HT-29 (cell line): ENCODE data around the gene RBM47. TPM values are rescaled to one million over a fixed set of nuclear protein-coding genes. Genes with fewer than 3 reads are reported as not detected.
"Not testable (repeated sequence)": the region's sequence is repeated elsewhere in the genome, so short reads cannot be mapped to it uniquely, and the experiment has no call there.

ENCODE experiments used
- DNase-seq: peaks from one replicate; pipeline ENCODE4 v3.0.0-alpha.2; 2015; ENCODE audit warnings: low spot score
- total RNA-seq: library from RNA; depleted of rRNA; stranded (reverse); fragments of >200 nt; shearing (Covaris generic); gene quantifications from 2 replicates; pipeline ENCODE4 v1.2.3, GENCODE V29; 2014; rRNA removed

Gene RBM47
- 263 and 276 TPM in 2 replicates for total RNA-seq

- DNase-seq = peak; percentile 93
These were observed at the start of gene RBM47 for GRCh38 chr4:40629401-40630334. TSS of gene RBM47 (minus strand) at chr4:40629864. CDS start at chr4:40438893, 190,971 bp downstream.

- no peak for DNase-seq
These were observed 48.8 kb upstream of the RBM47 start for GRCh38 chr4:40678421-40678820.

DNA sequence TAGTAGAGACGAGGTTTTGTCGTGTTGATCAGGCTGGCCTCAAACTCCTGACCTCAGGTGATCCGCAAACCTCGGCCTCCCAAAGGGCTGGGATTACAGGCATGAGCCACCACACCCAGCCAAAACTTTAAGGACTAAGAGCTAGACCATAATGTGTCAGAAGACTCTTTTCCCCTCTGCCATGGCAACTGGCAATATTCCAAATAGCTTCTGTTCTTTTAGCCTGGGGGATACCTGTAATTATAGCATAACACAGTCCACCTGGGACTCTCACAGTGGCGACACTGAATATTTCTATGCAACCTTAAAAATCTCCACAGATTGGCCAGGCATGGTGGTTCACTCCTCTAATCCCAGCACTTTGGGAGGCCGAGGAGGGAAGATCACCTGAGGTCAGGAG is 45.5 kb upstream of the RBM47 start:
- DNase-seq = no peak

DNA sequence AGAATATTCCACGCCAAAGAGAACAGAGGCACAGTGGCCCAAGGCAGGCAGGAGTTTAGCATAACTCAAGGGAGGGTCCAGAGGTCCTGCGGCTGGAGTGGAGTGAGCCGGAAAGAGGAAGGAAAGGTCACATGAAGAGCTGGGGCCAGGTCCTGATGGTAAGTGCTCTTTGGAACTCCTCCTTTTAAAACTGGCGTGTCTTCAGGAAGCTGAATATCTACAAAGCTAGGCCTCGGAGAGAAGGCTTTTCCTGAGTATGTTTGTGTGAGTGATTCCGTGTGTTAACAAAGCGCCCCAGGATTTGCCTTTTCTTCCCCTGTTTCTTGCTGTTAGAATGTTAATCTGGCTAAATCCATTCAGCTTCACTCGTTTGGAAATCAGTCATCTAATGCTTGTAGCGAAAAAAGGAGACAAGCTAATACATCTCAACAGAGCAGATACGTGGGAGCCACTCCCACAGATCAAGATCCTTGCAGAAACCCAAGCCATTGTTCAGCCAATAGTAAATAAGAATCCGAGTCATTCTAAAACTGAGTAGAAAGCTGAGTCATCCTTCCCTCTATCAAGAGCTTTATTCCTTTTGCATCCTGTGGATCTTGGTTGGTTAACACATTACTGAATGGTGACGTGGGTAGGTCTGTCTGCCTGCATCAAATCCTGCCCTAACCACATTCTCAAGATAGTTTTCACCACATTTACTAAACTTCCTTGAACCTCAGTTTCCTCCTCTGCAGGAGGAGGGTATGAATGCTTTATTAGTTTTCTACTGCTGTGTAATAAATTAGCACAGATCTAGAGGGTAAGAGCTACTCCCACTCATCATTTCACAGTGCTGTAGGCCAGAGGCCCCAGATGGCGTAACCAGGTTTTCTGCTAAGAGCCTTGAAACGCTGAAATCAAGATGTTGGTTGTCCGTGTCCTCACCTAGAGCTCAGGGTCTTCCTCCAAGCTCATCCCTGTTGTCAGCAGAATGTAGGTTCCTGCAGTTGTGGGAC is 43.2 kb upstream of the RBM47 start:
- DNase-seq = peak; percentile 69

DNA sequence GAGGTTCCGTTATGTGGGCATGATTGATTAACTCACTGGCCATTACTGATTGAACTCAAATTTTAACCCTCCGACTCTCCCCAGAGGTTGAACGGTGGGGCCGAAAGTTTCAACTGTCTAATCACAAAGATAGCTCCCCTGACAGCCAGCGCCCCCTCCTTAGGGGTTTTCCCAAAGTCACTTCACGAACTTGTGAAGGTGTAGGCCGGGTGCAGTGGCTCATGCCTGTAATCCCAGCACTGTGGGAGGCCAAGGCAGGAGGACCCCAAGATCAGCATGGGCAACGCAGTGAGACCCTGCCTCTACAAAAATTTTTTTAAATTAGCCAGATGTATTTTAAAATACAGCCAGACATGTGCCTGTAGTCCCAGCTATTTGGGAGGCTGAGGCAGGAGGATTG is 39.8 kb upstream of the RBM47 start:
- no peak for DNase-seq

GRCh38 chr4:40665842-40666241 is 36.2 kb upstream of the RBM47 start:
- DNase-seq = no peak

- DNase-seq = peak; percentile 39
These were observed 33.4 kb upstream of the RBM47 start for GRCh38 chr4:40662962-40663604.

- no peak for DNase-seq
These were observed 32.1 kb upstream of the RBM47 start for GRCh38 chr4:40661803-40662202.

DNA sequence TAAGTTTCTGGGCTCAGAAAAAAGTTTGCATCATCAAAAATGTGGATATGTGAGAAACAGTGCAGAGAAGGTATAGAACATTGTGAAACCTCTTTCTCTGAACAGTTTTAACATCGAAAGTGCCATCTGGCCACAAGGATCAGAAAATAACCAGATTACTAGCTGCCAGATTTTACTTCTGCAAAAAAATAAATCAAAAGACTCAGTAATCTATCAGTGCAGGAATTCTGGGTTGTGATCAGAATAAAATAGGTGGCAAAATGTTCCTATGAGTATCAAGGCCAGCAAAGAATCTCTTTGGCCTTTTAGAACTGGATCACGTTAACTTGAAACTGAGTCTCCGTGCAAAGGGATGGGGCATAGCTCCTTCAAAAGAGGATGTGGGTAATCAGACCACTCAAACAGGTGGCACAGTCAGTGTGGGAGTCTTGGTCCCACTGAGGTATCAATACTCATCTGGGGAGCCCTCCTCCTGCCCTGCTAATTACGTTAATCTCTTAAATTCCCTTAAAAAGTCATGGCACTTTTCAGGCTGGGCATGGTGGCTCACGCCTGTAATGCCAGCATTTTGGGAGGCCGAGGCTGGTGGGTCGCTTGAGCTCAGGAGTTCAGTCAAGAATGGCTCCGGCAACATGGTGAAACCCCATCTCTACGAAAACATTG is 26.7 kb upstream of the RBM47 start:
- DNase-seq = no peak

- DNase-seq = no peak
These were observed 21.6 kb upstream of the RBM47 start for GRCh38 chr4:40651280-40651679.

DNA sequence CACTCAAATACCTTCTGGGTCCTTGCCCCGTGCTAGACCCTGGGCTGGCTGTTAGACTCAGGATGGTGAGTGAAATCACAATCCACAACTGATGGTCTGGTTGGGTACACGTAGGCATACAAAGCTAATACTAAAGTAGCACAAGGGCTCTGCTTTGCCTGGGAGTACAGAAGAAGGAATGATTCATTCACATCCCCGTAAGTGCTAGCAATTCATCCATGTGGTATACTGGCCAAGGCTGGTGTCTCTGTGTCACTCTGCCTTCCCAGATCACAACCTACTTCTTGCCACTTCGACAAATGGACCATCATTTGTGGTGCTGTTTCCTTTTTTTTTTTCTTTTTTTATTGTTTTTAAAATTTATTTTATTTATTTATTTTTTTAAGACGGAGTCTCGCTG is 19.7 kb upstream of the RBM47 start:
- DNase-seq = no peak

DNA sequence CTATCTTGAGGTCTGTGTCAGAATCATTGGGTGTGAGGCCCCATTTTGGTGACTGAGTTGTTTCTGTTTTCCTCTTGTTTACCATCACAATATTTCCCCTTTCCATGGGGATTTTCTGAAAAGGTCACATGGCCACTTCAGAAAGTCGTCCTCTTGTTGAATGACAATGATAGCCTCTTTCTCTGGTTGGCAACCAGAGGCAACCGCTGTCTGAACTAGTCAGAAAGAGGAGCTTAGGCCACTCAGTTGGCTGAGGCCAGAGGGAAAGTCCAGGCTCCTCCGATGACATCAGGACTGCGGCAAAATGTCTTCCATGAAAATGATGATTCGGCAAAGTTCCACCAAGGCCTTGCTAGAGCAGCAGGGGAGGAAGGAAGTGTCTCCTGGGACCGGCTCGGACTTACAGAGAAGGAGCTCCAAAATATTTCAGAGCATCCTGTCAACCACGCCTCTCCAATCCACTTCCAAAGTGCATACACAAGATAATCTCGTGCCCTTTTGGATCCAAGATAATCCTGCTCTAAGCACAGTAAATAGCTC is 19.1 kb upstream of the RBM47 start:
- no peak for DNase-seq

DNA sequence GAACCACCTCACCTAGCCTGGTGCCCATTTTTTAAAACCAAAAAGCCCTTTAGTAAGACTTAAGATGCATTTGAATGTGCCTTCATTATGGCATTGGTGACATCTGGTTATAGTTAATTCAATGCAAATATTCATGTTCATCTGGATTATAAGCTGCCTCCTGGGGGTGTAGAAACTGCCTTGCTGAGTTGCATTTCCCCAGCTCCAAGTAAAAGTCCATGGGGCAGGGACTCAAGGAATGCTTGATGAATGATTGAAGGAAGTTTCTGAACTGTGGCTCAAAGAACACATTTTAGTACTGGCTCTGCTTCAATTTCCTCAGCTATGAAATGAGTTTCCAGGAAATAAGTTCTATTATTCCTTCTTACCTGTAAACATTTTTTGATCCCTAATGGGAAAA is 18.5 kb upstream of the RBM47 start:
- DNase-seq = no peak

- no peak for DNase-seq
These were observed 15.9 kb upstream of the RBM47 start for GRCh38 chr4:40645586-40645985.

DNA sequence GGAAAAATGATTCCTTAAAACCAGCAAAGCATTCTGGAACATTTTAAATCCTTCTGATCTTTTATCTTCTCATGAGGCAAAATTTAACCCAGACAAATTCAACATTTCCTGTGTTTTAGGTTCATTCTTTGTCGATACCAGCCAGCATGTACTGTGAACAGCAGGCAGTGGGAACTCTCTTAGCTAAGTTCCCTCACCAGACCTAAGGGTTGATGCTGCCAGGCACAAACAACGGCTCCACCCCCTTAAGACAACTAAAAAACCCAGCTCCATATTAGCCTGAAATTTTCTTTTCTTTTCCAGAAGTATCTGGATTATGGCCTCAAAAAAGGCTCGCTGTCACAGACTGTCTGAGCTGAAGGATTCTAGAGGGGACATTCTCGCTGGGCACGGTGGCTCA is 2.4 kb upstream of the RBM47 start:
- no peak for DNase-seq

- DNase-seq = peak; percentile 81
These were observed 814 bp upstream of the RBM47 start for GRCh38 chr4:40630335-40631021.

- DNase-seq = peak; percentile 59
These were observed 776 bp downstream of the RBM47 start for GRCh38 chr4:40628888-40629287.

- not testable (repeated sequence) for DNase-seq
These were observed 1.3 kb downstream of the RBM47 start for GRCh38 chr4:40628407-40628806.

DNA sequence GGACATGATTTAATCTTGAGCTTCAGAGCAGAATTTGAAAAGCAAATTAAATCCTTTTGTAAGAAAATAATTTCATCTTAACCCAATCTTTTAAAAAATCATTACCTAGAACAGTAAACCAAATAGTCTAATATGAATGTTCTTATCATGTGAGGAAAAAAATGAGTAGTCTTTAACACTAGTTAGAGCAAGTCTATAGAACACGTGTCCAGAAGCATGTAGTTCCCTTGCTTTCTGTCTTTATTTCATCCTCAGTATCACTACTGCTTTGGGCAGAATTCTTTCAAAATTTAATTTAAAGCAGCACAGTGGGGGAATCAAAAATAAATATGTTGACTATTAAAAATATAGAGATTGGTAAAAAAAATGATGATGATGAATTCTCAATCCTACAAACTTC is 2.1 kb downstream of the RBM47 start:
- peak; percentile 21 for DNase-seq
